ENCODE results near the gene ZNF827.
A peak's percentile ranks its signal among the peaks of the same experiment; 100 is the strongest.

The ZNF827 gene

GRCh38 chr4:145755802-145756201, 182.8 kb downstream of the ZNF827 start:
- H3K9me3 ChIP-seq: no peaks in the 10 kb centered on the region
- H3K36me3 ChIP-seq: peaks cover 3 to 24% (median 7%) of the 10 kb centered on the region in 3 donors
- no peak overlapping the region for H3K27ac ChIP-seq
- H3K4me3 ChIP-seq: no peak overlapping the region
- TF ChIP-seq CTCF (IDR thresholded peaks at IDR 0.05): no peak
- no peaks in the 10 kb centered on the region for H3K4me1 ChIP-seq
- DNase-seq: no peak
- H3K27me3 ChIP-seq: no peaks in the 10 kb centered on the region
- intact Hi-C loops (cut with DNase I; ENCODE audit: low total_unique reads): no loop called here

- intact Hi-C loops (cut with DNase I; ENCODE audit: low total_unique reads): no loop called here
- no peak overlapping the region for H3K4me3 ChIP-seq
- no peak for DNase-seq
- no peaks in the 10 kb centered on the region for H3K4me1 ChIP-seq
- TF ChIP-seq CTCF (IDR thresholded peaks at IDR 0.05): no peak
- no peaks in the 10 kb centered on the region for H3K27me3 ChIP-seq
- H3K9me3 ChIP-seq: no peaks in the 10 kb centered on the region
- no peaks in the 10 kb centered on the region for H3K36me3 ChIP-seq
- no peak overlapping the region for H3K27ac ChIP-seq
These were observed 195.0 kb downstream of the ZNF827 start for GRCh38 chr4:145743641-145744040.

- Histone ChIP-seq H3K4me1 (peaks cover 0 to 16% (median 10%) of the 10 kb centered on the region in 4 donors), H3K27ac (no peak overlapping the region), H3K36me3 (no peaks in the 10 kb centered on the region), H3K27me3 (no peaks in the 10 kb centered on the region), H3K9me3 (no peaks in the 10 kb centered on the region), H3K4me3 (no peak overlapping the region)
- DNase-seq: no peak
- no peak for TF ChIP-seq CTCF (IDR thresholded peaks at IDR 0.05)
- intact Hi-C loops (cut with DNase I; ENCODE audit: low total_unique reads): no loop called here
These were observed 197.8 kb downstream of the ZNF827 start for GRCh38 chr4:145740806-145741205.

- intact Hi-C loops (cut with DNase I; ENCODE audit: low total_unique reads): loop anchor here (5.0 kb wide), 1 partner anchor 197 kb away; the partner anchor contains the start of gene ZNF827
- Histone ChIP-seq H3K4me1 (peaks cover 0 to 26% (median 20%) of the 10 kb centered on the region in 4 donors), H3K4me3 (no peak overlapping the region), H3K36me3 (no peaks in the 10 kb centered on the region), H3K27me3 (no peaks in the 10 kb centered on the region), H3K9me3 (no peaks in the 10 kb centered on the region), H3K27ac (no peak overlapping the region)
- no peak for DNase-seq
- no peak for TF ChIP-seq CTCF (IDR thresholded peaks at IDR 0.05)
These were observed 198.8 kb downstream of the ZNF827 start for GRCh38 chr4:145739845-145740244.

- intact Hi-C loops (cut with DNase I; ENCODE audit: low total_unique reads): loop anchor here (5.0 kb wide), 1 partner anchor 201 kb away; the partner anchor contains the start of gene ZNF827
- no peak for TF ChIP-seq CTCF (IDR thresholded peaks at IDR 0.05)
These were observed 202.3 kb downstream of the ZNF827 start for GRCh38 chr4:145736241-145736831.

More at GRCh38 chr4:145736241-145736831, 202.3 kb downstream of the ZNF827 start:
- Histone ChIP-seq H3K4me1 (peaks cover 0 to 52% (median 41%) of the 10 kb centered on the region in 4 donors), H3K4me3 (no peak overlapping the region), H3K36me3 (no peaks in the 10 kb centered on the region), H3K27ac (peak overlapping the region; percentile 93 to 99), H3K9me3 (no peaks in the 10 kb centered on the region), H3K27me3 (no peaks in the 10 kb centered on the region)
- peak; percentile 74 to 92 for DNase-seq
